Mesenteric fat pad (tissue), 1 donor: ENCODE measurements around the gene SPTLC3. TPM values are rescaled to one million over a fixed set of nuclear protein-coding genes. Genes with fewer than 3 reads are reported as not detected.

Source experiments
- DNase-seq: peaks from one replicate; pipeline ENCODE4 v3.0.0-alpha.2; 2020; ENCODE audit warnings: low spot score
- total RNA-seq: library from RNA; stranded (reverse); fragmentation: NEBNext Ultra II Directional; extraction: Animal tissue kit (Norgen Biotek cat#: 25700); gene quantifications from one replicate; pipeline ENCODE4 v1.2.1, GENCODE V29; 2021
- donor health status: DM: yes; HTN: yes; CAD: no.

Gene SPTLC3
- total RNA-seq, 1 donor from 2014 or later, result 6.5 TPM

GRCh38 chr20:13029687-13030375 is 21.1 kb downstream of the SPTLC3 start:
- DNase-seq, result no peak

- no peak for DNase-seq
Observed at GRCh38 chr20:13031751-13032150, 23.0 kb downstream of the SPTLC3 start.

- no peak for DNase-seq
Observed at GRCh38 chr20:13034115-13034514, 25.3 kb downstream of the SPTLC3 start.

- DNase-seq, result no peak
Observed at GRCh38 chr20:13034936-13035335, 26.2 kb downstream of the SPTLC3 start.

GRCh38 chr20:13035399-13036152 is 26.8 kb downstream of the SPTLC3 start:
- DNase-seq, result no peak

GRCh38 chr20:13037727-13038126 is 29.0 kb downstream of the SPTLC3 start:
- no peak for DNase-seq

GRCh38 chr20:13041574-13042457 is 33.0 kb downstream of the SPTLC3 start:
- DNase-seq, result no peak

GRCh38 chr20:13042458-13042794 is 33.7 kb downstream of the SPTLC3 start:
- no peak for DNase-seq

GRCh38 chr20:13046409-13046808 is 37.6 kb downstream of the SPTLC3 start:
- no peak for DNase-seq

GRCh38 chr20:13054011-13054410 is 45.2 kb downstream of the SPTLC3 start:
- DNase-seq, result no peak

GRCh38 chr20:13058666-13059389 is 50.1 kb downstream of the SPTLC3 start:
- DNase-seq, result no peak

- no peak for DNase-seq
Observed at GRCh38 chr20:13059398-13060136, 50.8 kb downstream of the SPTLC3 start.

- no peak for DNase-seq
Observed at GRCh38 chr20:13060327-13060726, 51.6 kb downstream of the SPTLC3 start.

GRCh38 chr20:13061381-13061780 is 52.6 kb downstream of the SPTLC3 start:
- DNase-seq, result no peak

GRCh38 chr20:13062789-13063188 is 54.0 kb downstream of the SPTLC3 start:
- no peak for DNase-seq

GRCh38 chr20:13068336-13068735 is 59.6 kb downstream of the SPTLC3 start:
- no peak for DNase-seq

- DNase-seq, result no peak
Observed at GRCh38 chr20:13081877-13082276, 73.1 kb downstream of the SPTLC3 start.

GRCh38 chr20:13082378-13082777 is 73.6 kb downstream of the SPTLC3 start:
- DNase-seq, result no peak

- no peak for DNase-seq
Observed at GRCh38 chr20:13085275-13085674, 76.5 kb downstream of the SPTLC3 start.

- DNase-seq, result no peak
Observed at GRCh38 chr20:13089950-13090469, 81.2 kb downstream of the SPTLC3 start.
